Chondrocyte (in vitro differentiated cells): Measurements from ENCODE around the gene GOLGA7B. TPM values are rescaled to one million over a fixed set of nuclear protein-coding genes. Genes with fewer than 3 reads are reported as not detected.

Experiments used
- DNase-seq: peaks from one replicate; pipeline ENCODE4 v3.0.0; 2021; ENCODE audit warnings: mixed read lengths, low spot score
- H3K27ac Mint-ChIP-seq: one replicate; pipeline ENCODE4 v1.8.0; 2021; ENCODE audit warnings: mild to moderate bottlenecking, moderate library complexity, mixed read lengths; ENCODE audit not compliant: unreplicated experiment
- H3K27me3 Mint-ChIP-seq: 2 replicates; pipeline ENCODE4 v1.8.0; 2021; ENCODE audit warnings: low read depth, mixed read lengths
- H3K36me3 Mint-ChIP-seq: 2 replicates; pipeline ENCODE4 v1.8.0; 2021; ENCODE audit warnings: low read depth, mixed read lengths
- H3K4me1 Mint-ChIP-seq: 2 replicates; pipeline ENCODE4 v1.8.0; 2021; ENCODE audit warnings: low read depth, mild to moderate bottlenecking, mixed read lengths
- H3K4me3 Mint-ChIP-seq: one replicate; pipeline ENCODE4 v1.8.0; 2021; ENCODE audit warnings: mild to moderate bottlenecking, moderate library complexity, mixed read lengths; ENCODE audit not compliant: unreplicated experiment
- H3K9me3 Mint-ChIP-seq: 2 replicates; pipeline ENCODE4 v1.8.0; 2021; ENCODE audit warnings: low read depth, mixed read lengths
- total RNA-seq: library from RNA; stranded (reverse); gene quantifications from 3 replicates; pipeline ENCODE4 v1.2.1, GENCODE V29; 2021
- TF ChIP-seq, protein P1 (sequence below): fragments of 200-600 bp; sonication (generic); IDR thresholded peaks from 2 replicates; pipeline ENCODE4 v1.5.0; 2021; ENCODE audit warnings: antibody characterized with exemption, mild to moderate bottlenecking, moderate library complexity

GOLGA7B gene
- total RNA-seq, 1 donor from 2014 or later, result 0.27 TPM

DNA sequence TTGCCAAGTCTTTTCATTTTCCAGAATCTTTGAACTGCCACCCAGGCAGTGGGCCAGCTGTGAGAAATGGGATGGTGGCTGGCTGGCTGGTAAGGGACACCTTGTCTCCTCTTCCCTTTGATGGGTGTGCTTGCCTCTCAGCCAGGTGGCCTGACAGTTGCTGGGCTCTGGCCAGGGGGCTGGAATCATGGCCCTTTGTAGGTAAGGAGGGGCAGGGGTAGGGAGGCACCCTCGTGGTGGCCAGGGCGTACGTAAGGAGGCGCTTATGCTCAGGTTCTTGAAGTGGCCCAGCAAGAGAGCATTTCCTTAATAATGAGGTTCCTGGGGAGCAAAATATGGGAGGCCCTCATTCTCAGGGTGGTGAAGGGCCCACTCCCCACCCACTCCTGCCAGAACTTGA lies 33.0 kb upstream of the GOLGA7B start:
- Mint-ChIP-seq H3K4me1 (peaks cover 6% of the 10 kb centered on the region), H3K4me3 (no peak overlapping the region), H3K36me3 (no peaks in the 10 kb centered on the region), H3K27me3 (peaks cover 17% of the 10 kb centered on the region), H3K9me3 (no peaks in the 10 kb centered on the region), H3K27ac (no peak overlapping the region)
- TF ChIP-seq, protein P1, sequence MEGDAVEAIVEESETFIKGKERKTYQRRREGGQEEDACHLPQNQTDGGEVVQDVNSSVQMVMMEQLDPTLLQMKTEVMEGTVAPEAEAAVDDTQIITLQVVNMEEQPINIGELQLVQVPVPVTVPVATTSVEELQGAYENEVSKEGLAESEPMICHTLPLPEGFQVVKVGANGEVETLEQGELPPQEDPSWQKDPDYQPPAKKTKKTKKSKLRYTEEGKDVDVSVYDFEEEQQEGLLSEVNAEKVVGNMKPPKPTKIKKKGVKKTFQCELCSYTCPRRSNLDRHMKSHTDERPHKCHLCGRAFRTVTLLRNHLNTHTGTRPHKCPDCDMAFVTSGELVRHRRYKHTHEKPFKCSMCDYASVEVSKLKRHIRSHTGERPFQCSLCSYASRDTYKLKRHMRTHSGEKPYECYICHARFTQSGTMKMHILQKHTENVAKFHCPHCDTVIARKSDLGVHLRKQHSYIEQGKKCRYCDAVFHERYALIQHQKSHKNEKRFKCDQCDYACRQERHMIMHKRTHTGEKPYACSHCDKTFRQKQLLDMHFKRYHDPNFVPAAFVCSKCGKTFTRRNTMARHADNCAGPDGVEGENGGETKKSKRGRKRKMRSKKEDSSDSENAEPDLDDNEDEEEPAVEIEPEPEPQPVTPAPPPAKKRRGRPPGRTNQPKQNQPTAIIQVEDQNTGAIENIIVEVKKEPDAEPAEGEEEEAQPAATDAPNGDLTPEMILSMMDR, result no peak
- DNase-seq, result no peak

DNA sequence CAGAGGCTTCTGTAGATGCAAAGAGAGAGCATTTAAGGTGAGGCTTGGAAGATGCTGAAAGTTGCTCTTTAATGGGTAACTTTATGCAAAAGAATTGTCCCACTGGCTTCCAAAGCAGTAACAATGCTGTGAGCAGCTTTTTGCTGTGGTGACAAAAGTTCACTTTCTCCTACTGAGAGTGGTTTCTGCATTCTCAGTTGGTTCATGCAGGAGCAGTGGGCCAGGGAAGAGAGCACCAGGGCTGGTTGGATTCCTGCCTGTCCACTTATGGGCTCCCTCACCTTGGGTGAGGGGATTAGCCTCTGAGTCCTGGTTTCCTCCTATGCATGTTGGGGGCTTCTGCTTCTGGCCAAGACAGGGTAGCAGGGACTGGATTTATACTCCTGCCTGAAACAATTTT lies 31.1 kb upstream of the GOLGA7B start:
- TF ChIP-seq, protein P1, result no peak
- Mint-ChIP-seq H3K36me3 (no peaks in the 10 kb centered on the region), H3K9me3 (no peaks in the 10 kb centered on the region), H3K27me3 (peaks cover 13% of the 10 kb centered on the region), H3K4me3 (no peak overlapping the region), H3K27ac (no peak overlapping the region), H3K4me1 (no peaks in the 10 kb centered on the region)
- DNase-seq, result no peak

DNA sequence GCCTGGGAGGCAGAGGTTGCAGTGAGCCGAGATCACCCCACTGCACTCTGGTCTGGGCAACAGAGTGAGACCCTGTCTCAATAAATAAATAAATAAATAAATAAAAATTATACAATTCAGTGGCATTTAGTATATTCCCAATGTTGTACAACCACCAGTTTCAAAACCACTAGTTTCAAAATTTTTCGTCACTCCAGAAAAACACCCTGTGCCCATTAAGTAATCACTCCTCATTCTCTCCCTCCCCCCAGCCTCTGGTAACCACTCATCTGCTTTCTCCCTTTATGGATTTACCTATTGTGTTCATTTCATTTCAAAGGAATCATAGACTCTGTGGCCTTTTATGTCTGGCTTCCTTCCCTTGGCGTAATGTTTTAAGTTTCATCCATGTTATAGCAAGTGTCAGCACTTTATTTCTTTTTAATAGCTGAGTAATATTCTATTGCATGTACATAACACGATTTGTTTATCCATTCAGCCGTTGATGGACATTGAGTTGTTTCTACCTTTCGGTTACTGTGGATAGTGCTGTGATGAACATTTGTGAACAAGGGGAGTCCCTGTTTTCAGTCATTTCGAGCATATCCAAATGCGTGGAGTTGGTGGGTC lies 29.4 kb upstream of the GOLGA7B start:
- DNase-seq, result no peak
- Mint-ChIP-seq H3K4me1 (no peaks in the 10 kb centered on the region), H3K4me3 (no peak overlapping the region), H3K27me3 (peaks cover 13% of the 10 kb centered on the region), H3K36me3 (no peaks in the 10 kb centered on the region), H3K9me3 (no peaks in the 10 kb centered on the region), H3K27ac (no peak overlapping the region)
- TF ChIP-seq, protein P1, result no peak

DNA sequence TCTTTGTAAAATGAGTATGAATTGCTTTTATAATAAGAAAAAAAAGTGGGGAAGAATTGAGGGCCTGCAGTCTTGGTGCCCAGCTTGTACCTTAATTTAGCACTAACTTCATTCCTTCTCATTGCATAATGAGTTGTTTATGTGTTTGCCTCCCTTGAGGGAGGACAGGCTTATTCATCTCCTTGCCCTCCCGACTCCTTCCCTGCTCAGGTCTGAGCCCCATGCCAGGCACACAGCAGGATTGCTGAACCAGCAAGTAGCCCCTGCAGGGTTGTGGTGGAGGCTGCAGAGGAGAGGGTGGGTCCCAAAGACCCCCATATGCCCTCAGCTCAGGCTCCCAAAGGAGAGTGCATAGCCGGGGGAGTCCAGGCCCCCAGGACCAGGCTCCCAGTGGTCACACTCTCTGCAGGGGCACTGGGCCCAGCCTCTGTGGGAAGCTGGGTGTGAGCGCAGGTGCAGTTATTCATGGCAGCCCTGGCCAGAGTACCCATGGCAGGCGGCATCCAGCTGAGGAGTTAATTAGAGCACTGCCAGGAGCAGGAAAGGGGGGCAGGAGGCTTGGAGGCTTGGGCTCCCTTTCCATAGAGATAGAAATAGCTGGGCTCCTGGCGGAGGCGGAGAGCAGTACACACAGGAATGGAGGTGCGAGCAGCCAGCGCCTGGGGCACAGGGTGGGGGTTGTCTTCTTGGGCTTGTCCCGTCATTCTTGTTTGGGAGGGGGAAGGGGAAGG lies 28.2 kb upstream of the GOLGA7B start:
- no peak overlapping the region for H3K27ac Mint-ChIP-seq
- H3K9me3 Mint-ChIP-seq, result no peaks in the 10 kb centered on the region
- H3K4me3 Mint-ChIP-seq, result no peak overlapping the region
- H3K27me3 Mint-ChIP-seq, result peaks cover 13% of the 10 kb centered on the region
- no peak for DNase-seq
- TF ChIP-seq, protein P1, result no peak
- no peaks in the 10 kb centered on the region for H3K4me1 Mint-ChIP-seq
- H3K36me3 Mint-ChIP-seq, result no peaks in the 10 kb centered on the region

DNA sequence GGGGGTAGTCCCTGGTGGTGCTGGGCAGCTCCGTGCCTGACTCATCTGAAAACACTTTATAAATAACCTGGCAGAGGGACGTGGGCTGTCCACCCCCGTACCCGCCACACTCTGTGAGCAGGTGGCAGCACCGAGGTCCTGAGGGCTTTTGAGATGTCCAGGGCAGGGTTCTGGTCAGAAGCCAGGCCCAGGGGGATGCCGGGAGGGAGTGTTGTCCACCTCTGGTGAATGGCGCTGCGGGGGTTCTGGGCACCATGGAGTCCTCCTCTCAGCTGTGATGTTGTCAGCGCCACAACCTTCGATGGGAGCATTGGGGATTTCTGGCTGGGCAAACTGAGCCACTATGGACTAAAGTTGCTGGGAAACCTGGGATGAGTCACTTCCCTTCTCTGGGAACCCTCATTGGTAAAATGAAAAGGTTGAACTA lies 27.4 kb upstream of the GOLGA7B start:
- H3K9me3 Mint-ChIP-seq, result no peaks in the 10 kb centered on the region
- peaks cover 13% of the 10 kb centered on the region for H3K27me3 Mint-ChIP-seq
- H3K4me1 Mint-ChIP-seq, result no peaks in the 10 kb centered on the region
- no peak overlapping the region for H3K4me3 Mint-ChIP-seq
- TF ChIP-seq, protein P1, result no peak
- H3K36me3 Mint-ChIP-seq, result no peaks in the 10 kb centered on the region
- no peak for DNase-seq
- no peak overlapping the region for H3K27ac Mint-ChIP-seq
